ENCODE data around the gene OIP5. TPM values are rescaled to one million over a fixed set of nuclear protein-coding genes. Genes with fewer than 3 reads are reported as not detected.

OIP5 gene
- total and polyA plus RNA-seq, 9 of the 15 experiments (the other 6 are each of a cell fraction or from before 2014, with no cell fraction given), result 8.3 to 54.8 (median 35.3) TPM

DNA sequence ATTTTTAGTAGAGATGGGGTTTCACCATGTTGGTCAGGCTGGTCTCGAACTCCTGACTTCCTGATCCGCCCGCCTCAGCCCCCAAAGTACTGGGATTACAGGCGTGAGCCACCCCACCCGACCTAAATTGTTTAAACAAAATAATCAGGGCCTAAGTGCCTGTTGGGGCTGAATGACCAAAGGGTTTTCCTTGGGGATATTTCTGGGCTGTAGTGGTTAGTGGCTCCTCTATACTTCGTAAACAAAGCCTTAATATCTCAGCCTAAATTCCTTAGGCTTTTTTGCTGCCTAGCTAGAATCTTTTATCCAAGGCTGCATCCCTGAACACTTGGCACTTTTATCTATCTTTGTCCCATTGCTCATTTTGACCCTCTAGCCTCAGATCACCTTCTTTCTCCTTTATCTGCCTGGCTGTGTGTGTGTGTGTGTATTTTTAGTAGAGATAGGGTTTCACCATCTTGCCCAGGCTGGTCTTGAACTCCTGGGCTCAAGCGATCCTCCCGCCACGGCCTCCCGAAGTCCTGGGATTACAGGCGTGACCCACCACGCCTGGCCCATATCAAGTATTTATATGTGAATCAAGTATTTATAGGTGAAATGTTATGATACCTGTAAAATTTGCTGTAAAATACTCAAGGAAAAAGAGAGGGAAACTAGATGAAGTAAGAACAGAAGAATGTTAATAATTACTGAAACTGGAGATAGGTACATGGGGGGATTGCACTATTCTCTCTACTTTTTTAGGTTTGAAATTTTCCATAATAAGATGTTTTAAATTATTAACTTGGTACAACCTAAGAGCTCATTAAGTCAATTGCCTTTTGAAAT is 2.1 kb upstream of the OIP5 start (continued):
- TF ChIP-seq NCOA6 (IDR thresholded peaks at IDR 0.05) (no peak), KAT7 (CRISPR knock-in tag; IDR thresholded peaks at IDR 0.05; ENCODE audit: borderline replicate concordance) (no peak), GABPA (tag; conservative IDR thresholded peaks at IDR 0.05; ENCODE audit: low read depth) (no peak), SMAD2 (IDR thresholded peaks at IDR 0.05; ENCODE audit: low read depth, low read length) (no peak), FUS (optimal IDR thresholded peaks at IDR 0.05; ENCODE audit: low read depth, low read length) (no peak), ZEB2 (IDR thresholded peaks at IDR 0.05) (0 out of 2 replicates have a peak, but pooled peaks have one; percentile 24), RFX5 (IDR thresholded peaks at IDR 0.05; ENCODE audit: low read depth, low read length) (no peak), XRCC5 (IDR thresholded peaks at IDR 0.05; ENCODE audit: low read depth, low read length) (no peak), JUN (IDR thresholded peaks at IDR 0.05; ENCODE audit: borderline replicate concordance, low read depth, low read length) (no peak), JUN (CRISPR knock-in tag; IDR thresholded peaks at IDR 0.05; ENCODE audit: borderline replicate concordance) (no peak), HNRNPL (IDR thresholded peaks at IDR 0.05; ENCODE audit: low read depth, low read length) (no peak), ZNF561 (CRISPR knock-in tag; conservative IDR thresholded peaks at IDR 0.05) (no peak), TAL1 (IDR thresholded peaks at IDR 0.05) (peak; percentile 81), PHB2 (IDR thresholded peaks at IDR 0.05; ENCODE audit: low read depth) (peak; percentile 62; the same call in 1 of the 2 replicates), GTF2A2 (tag; IDR thresholded peaks at IDR 0.05) (no peak), PHF20 (IDR thresholded peaks at IDR 0.05; ENCODE audit: partially characterized antibody) (no peak), MNT (conservative IDR thresholded peaks at IDR 0.05) (peak in 1 of 2 experiments; percentile 19; a peak in 1 of 4 replicates), HCFC1 (IDR thresholded peaks at IDR 0.05; ENCODE audit: low read depth, low read length) (no peak), HDAC3 (IDR thresholded peaks at IDR 0.05; ENCODE audit: borderline replicate concordance, partially characterized antibody) (peak; percentile 29), GTF2E2 (tag; IDR thresholded peaks at IDR 0.05) (peak; percentile 59; the same call in 1 of the 2 replicates), DLX4 (CRISPR knock-in tag; IDR thresholded peaks at IDR 0.05) (no peak), DPF2 (IDR thresholded peaks at IDR 0.05) (peak; percentile 87)

Data from K562 (cell line).